Heart left ventricle (tissue), 16 donors: ENCODE data around the gene NDUFAF8. TPM values are rescaled to one million over a fixed set of nuclear protein-coding genes. Genes with fewer than 3 reads are reported as not detected.

Source experiments
- ATAC-seq, 4 donors: fragments of 200-7000 bp; cut with Tn5 transposase; one replicate each; pipeline ENCODE4 v1.9.1; 2020 to 2022; ENCODE audit warnings: moderate library complexity in 4 of 4, mild to moderate bottlenecking in 3 of 4, moderate number of reproducible peaks in 1 of 4
- DNase-seq, 5 donors: peaks; one replicate each; pipeline ENCODE4 v3.0.0-alpha.2; 2020
- H3K27ac ChIP-seq, 12 donors: fragments of 200-600 bp; sonication (generic) in 4 of 12; one replicate each; pipeline versions ENCODE4 v1.5.0 to v1.8.0; 2016 to 2022; ENCODE audit warnings: mild to moderate bottlenecking in 2 of 12
- H3K27me3 ChIP-seq, 9 donors: fragments of 200-600 bp; sonication (generic) in 2 of 9; one replicate each; pipeline versions ENCODE4 v1.5.1 to v1.8.0; 2016 to 2022; ENCODE audit warnings: mild to moderate bottlenecking in 3 of 9
- H3K36me3 ChIP-seq, 9 donors: fragments of 200-600 bp; sonication (generic) in 2 of 9; one replicate each; pipeline versions ENCODE4 v1.5.0 to v1.8.0; 2018 to 2022; ENCODE audit warnings: mild to moderate bottlenecking in 2 of 9
- H3K4me1 ChIP-seq, 12 donors: fragments of 200-600 bp; sonication (generic) in 4 of 12; one replicate each; pipeline versions ENCODE4 v1.5.0 to v1.8.0; 2016 to 2022; ENCODE audit warnings: mild to moderate bottlenecking in 3 of 12
- H3K4me3 ChIP-seq, 12 donors: fragments of 200-600 bp; sonication (generic) in 4 of 12; one replicate each; pipeline versions ENCODE4 v1.5.0 to v1.8.0; 2017 to 2022; ENCODE audit warnings: mild to moderate bottlenecking in 9 of 12, moderate library complexity in 4 of 12
- H3K9me3 ChIP-seq, 12 donors: fragments of 200-600 bp; sonication (generic) in 4 of 12; one replicate each; pipeline versions ENCODE4 v1.5.0 to v1.8.0; 2016 to 2022; ENCODE audit warnings: mild to moderate bottlenecking in 1 of 12
- POLR2A ChIP-seq, 2 donors: fragments of 450-650 bp; IDR thresholded peaks; one replicate each; pipeline ENCODE4 v1.6.1; 2017; ENCODE audit warnings: antibody characterized with exemption in 2 of 2, mild to moderate bottlenecking in 2 of 2, moderate library complexity in 2 of 2
- WGBS, 4 donors: extraction: QIAGEN DNeasy Blood & Tissue Kit in 2 of 4; methylation state at CpG; one replicate each; pipeline versions ENCODE4 v1.1.5 to v1.1.7; 2013 to 2018; 5-methylcytosine and 5-hydroxymethylcytosine counted together
- intact Hi-C, 10 donors: fragments of 100-400 bp; cut with DNase I; formaldehyde crosslinking; loops; one replicate each; pipeline versions ENCODE4 v1.11.1 to v1.14.2; 2022
- polyA plus RNA-seq, 2 donors: library from polyadenylated mRNA; stranded (reverse); fragments of 200-250 nt; gene quantifications; one replicate each; pipeline ENCODE4 v1.2.3, GENCODE V29; 2013
- total RNA-seq, 9 donors: library from RNA; depleted of rRNA in 2 of 9; stranded (reverse); fragments of >200 nt in 2 of 9; fragmentation: NEBNext Ultra II Directional in 3 of 9; extraction: Animal tissue kit (Norgen Biotek cat#: 25700) in 3 of 9; gene quantifications; one replicate each; pipeline versions ENCODE4 v1.1.0 to v1.2.4, GENCODE V29; 2016 to 2023
- TF ChIP-seq, protein P1 (sequence below), 12 donors: fragments of 200-600 bp; sonication (generic) in 4 of 12; IDR thresholded peaks; one replicate each; pipeline versions ENCODE4 v1.5.0 to v1.8.0; 2018 to 2022; ENCODE audit warnings: antibody characterized with exemption in 12 of 12, mild to moderate bottlenecking in 5 of 12
- donor health status: ischemic (EF 13 %, LVEDD 7.1; RV severe dilation, severe dysfunction).
- donor health status: healthy with polysubstance abuse.
- donor health status: DM: no; HTN: yes; CAD: no.
- donor health status: DM: no; HTN: no; CAD: no.
- donor health status: ischemic (EF 25% LVEDD 6.9; RV normal size, moderate dysfunction).
- donor health status: ischemic (EF 25% LVEDD 5.7; RV mildly dilated, moderate dysfunction).
- donor health status: healthy.
- donor health status: DM: yes; HTN: yes; CAD: no.
- donor health status: ischemic (EF 35%, LVEDD 5.7; RV mildly dilated, moderate dysfunction).
- donor health status: nonischemic (EF 11% LVEDD 7.7; RV severe dilation, severe dysfunction).
- donor health status: DM: yes; HTN: yes; CAD: no.
- donor health status: PGD.
- donor health status: ischemic (EF 29% LVEDD 5.4; RV normal size, mild dysfunction).
- donor health status: nonischemic (EF 23%, LVEDD 6.1; RV moderate dilation, normal function).

Gene NDUFAF8
- total and polyA plus RNA-seq, 11 donors: 26.7 to 77.1 (median 50.2) TPM

DNA sequence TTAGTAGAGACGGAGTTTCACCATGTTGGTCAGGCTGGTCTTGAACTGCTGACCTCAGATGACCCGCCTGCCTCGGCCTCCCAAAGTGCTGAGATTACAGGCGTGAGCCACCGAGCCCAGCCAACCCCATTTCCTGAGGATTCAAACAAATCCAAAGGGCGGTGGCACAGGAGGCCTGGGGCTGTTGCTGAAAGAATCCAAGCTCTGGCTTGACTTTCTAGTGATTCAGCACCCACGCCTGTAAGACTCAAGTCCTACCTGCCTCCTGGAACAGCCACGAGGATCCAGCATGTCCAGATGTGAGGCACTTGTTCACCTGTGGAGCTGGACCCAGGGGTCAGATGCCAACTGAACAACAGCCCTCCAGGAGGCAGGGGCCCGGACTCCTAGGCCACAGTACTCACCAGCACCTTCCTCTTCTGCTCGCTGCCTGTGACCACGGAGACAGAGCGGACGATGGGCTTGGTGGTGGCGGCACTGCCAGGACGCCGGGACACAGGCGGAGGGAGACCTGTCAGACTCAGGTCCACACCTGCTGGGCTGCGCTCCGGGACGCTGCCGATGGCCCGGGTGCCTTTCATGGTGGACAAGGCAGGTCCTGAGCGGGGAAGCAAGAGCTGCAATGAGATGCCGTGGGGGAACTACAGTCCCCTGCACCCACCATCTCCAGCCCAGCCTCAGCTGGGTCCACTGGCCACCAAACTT is 19.5 kb upstream of the NDUFAF8 start:
- intact Hi-C loops: no loop called here
- WGBS, 4 donors: 91 to 97% (median 96%) methylated on average over 14 to 24 of the region's 24 CpGs
- no peak for TF ChIP-seq POLR2A (IDR thresholded peaks at IDR 0.05)
- TF ChIP-seq, protein P1, sequence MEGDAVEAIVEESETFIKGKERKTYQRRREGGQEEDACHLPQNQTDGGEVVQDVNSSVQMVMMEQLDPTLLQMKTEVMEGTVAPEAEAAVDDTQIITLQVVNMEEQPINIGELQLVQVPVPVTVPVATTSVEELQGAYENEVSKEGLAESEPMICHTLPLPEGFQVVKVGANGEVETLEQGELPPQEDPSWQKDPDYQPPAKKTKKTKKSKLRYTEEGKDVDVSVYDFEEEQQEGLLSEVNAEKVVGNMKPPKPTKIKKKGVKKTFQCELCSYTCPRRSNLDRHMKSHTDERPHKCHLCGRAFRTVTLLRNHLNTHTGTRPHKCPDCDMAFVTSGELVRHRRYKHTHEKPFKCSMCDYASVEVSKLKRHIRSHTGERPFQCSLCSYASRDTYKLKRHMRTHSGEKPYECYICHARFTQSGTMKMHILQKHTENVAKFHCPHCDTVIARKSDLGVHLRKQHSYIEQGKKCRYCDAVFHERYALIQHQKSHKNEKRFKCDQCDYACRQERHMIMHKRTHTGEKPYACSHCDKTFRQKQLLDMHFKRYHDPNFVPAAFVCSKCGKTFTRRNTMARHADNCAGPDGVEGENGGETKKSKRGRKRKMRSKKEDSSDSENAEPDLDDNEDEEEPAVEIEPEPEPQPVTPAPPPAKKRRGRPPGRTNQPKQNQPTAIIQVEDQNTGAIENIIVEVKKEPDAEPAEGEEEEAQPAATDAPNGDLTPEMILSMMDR (IDR thresholded peaks at IDR 0.05): no peak
- DNase-seq (no peak), ATAC-seq (no peak)
- Histone ChIP-seq H3K27me3 (no peaks in the 10 kb centered on the region), H3K9me3 (no peaks in the 10 kb centered on the region), H3K4me1 (peaks cover 6 to 25% (median 18%) of the 10 kb centered on the region in 12 donors), H3K36me3 (peaks cover 0 to 12% (median 3%) of the 10 kb centered on the region in 9 donors), H3K27ac (no peak overlapping the region), H3K4me3 (no peak overlapping the region)

DNA sequence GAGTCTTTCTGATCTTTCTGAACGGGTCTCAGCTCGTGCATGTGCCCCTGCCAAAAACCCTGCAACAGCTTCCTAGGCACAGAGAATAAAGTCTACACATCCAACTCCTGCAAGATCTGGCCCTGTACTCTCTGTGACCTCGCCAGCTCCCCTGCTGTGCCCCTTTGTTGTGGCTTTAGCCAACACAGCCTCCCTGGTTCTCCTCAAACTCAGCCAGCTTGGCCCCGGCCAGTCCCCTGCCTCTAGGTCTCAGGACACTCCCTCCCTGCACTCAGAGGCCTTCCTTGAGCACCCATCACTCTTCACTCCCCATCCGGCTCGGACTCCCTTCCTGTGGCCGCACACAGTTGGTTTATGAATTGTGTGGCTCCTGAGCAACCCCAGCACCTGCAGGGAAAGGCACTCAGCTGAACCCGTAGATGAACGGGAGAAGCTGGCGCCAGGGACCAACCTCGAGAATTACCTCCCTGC is 17.7 kb upstream of the NDUFAF8 start:
- peaks cover 6 to 25% (median 18%) of the 10 kb centered on the region in 12 donors for H3K4me1 ChIP-seq
- H3K9me3 ChIP-seq: peaks cover 0 to 5% (median 0%) of the 10 kb centered on the region in 12 donors
- DNase-seq (no peak), ATAC-seq (no peak)
- H3K36me3 ChIP-seq: peaks cover 0 to 12% (median 3%) of the 10 kb centered on the region in 9 donors
- no peak overlapping the region for H3K27ac ChIP-seq
- H3K27me3 ChIP-seq: no peaks in the 10 kb centered on the region
- 68 to 72% (median 69%) methylated on average over 10 to 11 of the region's 11 CpGs for WGBS, 4 donors
- peak overlapping the region in 9 of 12 donors; percentile 62 to 94 (median 82) for H3K4me3 ChIP-seq
- TF ChIP-seq, protein P1 (IDR thresholded peaks at IDR 0.05): no peak
- TF ChIP-seq POLR2A (IDR thresholded peaks at IDR 0.05): no peak
- intact Hi-C loops: no loop called here

DNA sequence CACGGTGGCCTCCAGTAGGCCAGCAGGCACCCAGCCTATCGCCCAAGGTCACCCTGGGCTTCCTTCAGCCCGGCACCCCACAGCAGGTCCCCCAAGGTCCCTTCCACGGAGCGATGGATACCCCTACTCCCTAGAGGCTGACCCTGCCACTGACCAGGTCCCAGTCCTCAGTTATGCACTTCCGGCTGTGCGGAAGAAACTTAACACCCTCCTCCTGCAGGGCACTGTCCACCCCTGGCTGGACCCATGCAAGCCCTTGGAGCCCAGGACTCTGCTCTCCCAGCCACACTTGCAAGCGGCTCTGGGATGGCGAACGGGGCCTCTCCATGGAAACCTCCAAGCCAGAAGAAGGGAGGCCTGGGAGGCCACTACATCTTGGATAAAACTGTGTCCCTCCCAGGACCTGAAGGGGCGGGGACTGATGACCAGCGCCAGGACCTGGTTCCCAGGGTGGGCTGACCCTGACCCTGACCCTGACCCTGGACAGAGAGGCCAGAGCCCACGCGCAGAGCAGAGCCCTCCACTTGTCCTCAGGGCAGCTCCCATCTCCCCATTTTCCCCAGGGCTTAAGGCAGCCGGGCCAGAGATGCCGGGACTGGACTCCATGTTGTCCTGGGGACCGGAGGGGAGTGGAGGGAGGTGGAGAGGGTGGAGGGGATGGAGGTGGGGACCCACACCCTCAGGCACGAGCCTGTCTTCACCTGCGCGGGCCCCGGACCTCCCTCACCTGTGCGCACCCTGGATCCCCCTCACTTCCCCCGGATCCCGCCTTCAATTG is 17.1 kb upstream of the NDUFAF8 start:
- TF ChIP-seq, protein P1 (IDR thresholded peaks at IDR 0.05): no peak
- TF ChIP-seq POLR2A (IDR thresholded peaks at IDR 0.05): no peak
- DNase-seq (no peak), ATAC-seq (peak in 2 of 4 donors; percentile 0 to 1)
- Histone ChIP-seq H3K27ac (peak overlapping the region in 4 of 12 donors; percentile 39 to 58 (median 46)), H3K4me3 (peak overlapping the region; percentile 55 to 96 (median 80)), H3K36me3 (peaks cover 0 to 12% (median 3%) of the 10 kb centered on the region in 9 donors), H3K4me1 (peaks cover 6 to 25% (median 18%) of the 10 kb centered on the region in 12 donors), H3K27me3 (no peaks in the 10 kb centered on the region), H3K9me3 (peaks cover 0 to 11% (median 0%) of the 10 kb centered on the region in 12 donors)
- intact Hi-C loops: no loop called here
- 15 to 21% (median 18%) methylated on average over 14 to 24 of the region's 24 CpGs for WGBS, 4 donors

DNA sequence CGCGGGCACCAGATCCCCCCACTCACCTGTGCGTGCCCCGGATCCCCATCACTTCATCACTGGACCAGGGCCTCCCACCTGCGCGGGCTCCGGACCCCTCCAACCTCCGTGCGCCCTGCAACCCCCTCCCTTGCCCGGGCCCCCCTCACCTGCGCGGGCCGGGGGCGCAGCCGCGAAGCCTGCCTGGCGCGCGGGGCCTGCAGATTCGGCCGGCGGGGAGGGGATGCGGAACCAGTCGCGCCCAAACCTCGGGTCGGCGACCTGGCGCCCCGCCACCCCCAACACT is 16.6 kb upstream of the NDUFAF8 start:
- Histone ChIP-seq H3K4me1 (peaks cover 6 to 25% (median 18%) of the 10 kb centered on the region in 12 donors), H3K9me3 (peaks cover 0 to 12% (median 0%) of the 10 kb centered on the region in 12 donors), H3K27ac (peak overlapping the region in 5 of 12 donors; percentile 11 to 58 (median 45)), H3K27me3 (no peaks in the 10 kb centered on the region), H3K36me3 (peaks cover 0 to 12% (median 3%) of the 10 kb centered on the region in 9 donors), H3K4me3 (peak overlapping the region; percentile 55 to 96 (median 80))
- peak in 2 of 4 donors; percentile 3 to 5 for ATAC-seq
- WGBS, 4 donors: 0 to 1% (median 0%) methylated on average over 2 to 30 of the region's 30 CpGs
- DNase-seq: no peak
- TF ChIP-seq, protein P1 (IDR thresholded peaks at IDR 0.05): no peak
- no peak for TF ChIP-seq POLR2A (IDR thresholded peaks at IDR 0.05)
- intact Hi-C loops: no loop called here
